ENCODE data around the gene SPACA4. TPM values are rescaled to one million over a fixed set of nuclear protein-coding genes. Genes with fewer than 3 reads are reported as not detected.
"Not testable (repeated sequence)": the region's sequence is repeated elsewhere in the genome, so short reads cannot be mapped to it uniquely, and the experiment has no call there.

The SPACA4 gene
- total and polyA plus RNA-seq, 2 of the 4 experiments (the other 2 are of a cell fraction) = not detected

DNA sequence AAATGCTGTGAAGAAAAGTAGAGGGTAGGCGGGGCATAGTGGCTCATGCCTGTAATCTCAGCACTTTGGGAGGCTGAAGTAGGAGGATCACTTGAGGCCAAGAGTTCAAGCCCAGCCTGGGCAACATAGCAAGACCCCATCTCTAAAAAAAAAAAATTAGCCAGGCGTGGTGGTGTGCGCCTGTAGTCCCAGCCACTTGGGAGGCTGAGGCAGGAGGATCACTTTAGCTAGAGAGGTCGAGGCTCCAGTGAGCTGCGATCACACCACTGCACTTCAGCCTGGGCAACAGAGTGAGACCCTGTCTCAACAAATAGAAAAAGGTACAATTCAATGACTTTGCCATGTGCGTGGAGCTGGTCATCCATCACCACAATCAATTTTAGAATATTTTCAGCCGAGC lies 28.6 kb upstream of the SPACA4 start:
- dilution Hi-C loops (cut with HindIII; ENCODE audit: low sequenced_read_pairs, unreplicated experiment); POLR2A ChIA-PET (ENCODE audit: unreplicated experiment); H3K36me3 ChIP-seq (ENCODE audit: control insufficient read depth, insufficient read depth, low read length); H2AK5ac ChIP-seq (ENCODE audit: low read depth, low read length); H3K14ac ChIP-seq (replicated peaks; ENCODE audit: low read depth, low read length); H3K27ac ChIP-seq (ENCODE audit: insufficient read depth, low read length); H3K18ac ChIP-seq (ENCODE audit: low read depth, low read length); H2BK5ac ChIP-seq (ENCODE audit: low read depth, low read length, poor library complexity, severe bottlenecking); H3K9me3 ChIP-seq (ENCODE audit: control insufficient read depth, insufficient read depth, low read length); H2AFZ ChIP-seq (replicated peaks; ENCODE audit: low read length, poor library complexity); H3K27me3 ChIP-seq (ENCODE audit: control insufficient read depth, insufficient read depth, low read length); H3K9ac ChIP-seq (ENCODE audit: low read depth, low read length); H3K4me3 ChIP-seq (ENCODE audit: insufficient read depth, low read depth, low read length); H4K8ac ChIP-seq (ENCODE audit: low read depth in 2 of 2, low read length in 2 of 2); H3K4me1 ChIP-seq (ENCODE audit: control insufficient read depth, insufficient read depth, low read length); H2BK120ac ChIP-seq (ENCODE audit: low read depth, low read length); H4K91ac ChIP-seq (ENCODE audit: insufficient read depth, low read depth, low read length); ATAC-seq (ENCODE audit: low read depth); in situ Hi-C loops (cut with MboI; ENCODE audit: low sequenced_read_pairs); H2BK20ac ChIP-seq (ENCODE audit: low read depth, low read length); H3K56ac ChIP-seq (ENCODE audit: extremely low read depth, insufficient read depth, low read length); BruUV-seq (replicated peaks); H3K23ac ChIP-seq (ENCODE audit: low read depth, low read length); H3K4me2 ChIP-seq (ENCODE audit: low read depth, low read length); H3K79me1 ChIP-seq (ENCODE audit: low read depth in 1 of 2, low read length in 2 of 2); H4K5ac ChIP-seq (ENCODE audit: low read depth, low read length); intact Hi-C loops (cut with micrococcal nuclease); H2BK15ac ChIP-seq (ENCODE audit: low read depth, low read length); H3K4ac ChIP-seq (ENCODE audit: low read depth, low read length); H4K20me1 ChIP-seq (ENCODE audit: insufficient read depth, low read length); DNase-seq; H2AK9ac ChIP-seq (replicated peaks; ENCODE audit: low read depth, low read length, poor library complexity); H3K9me1 ChIP-seq (ENCODE audit: insufficient read depth, low read length): not testable (repeated sequence)
- CTCF ChIA-PET = interaction anchor here (0.6 kb wide), 1 partner anchor 170 kb away, joined by 3 read pairs; no protein-coding TSS in a partner anchor
- WGBS, 2 experiments (ENCODE audit: extremely low coverage in 2 of 2, insufficient read length in 1 of 2) = 83% methylated on average over 4 of the region's 7 CpGs; no CpG with 5 or more reads in 1 of the 2 experiments
